KMS-11 (cell line): ENCODE data around the gene PSENEN.

ENCODE experiments used
- H2AFZ ChIP-seq: fragments of 200-600 bp; sonication (generic); 2 replicates; pipeline ENCODE4 v1.6.1; 2016; ENCODE audit warnings: antibody characterized with exemption, mixed run types, low read depth
- H3K27ac ChIP-seq: fragments of 200-600 bp; sonication (generic); 2 replicates; pipeline ENCODE4 v1.6.1; 2016; ENCODE audit warnings: mild to moderate bottlenecking, mixed run types
- H3K27me3 ChIP-seq: fragments of 200-600 bp; sonication (generic); 2 replicates; pipeline ENCODE4 v1.6.1; 2017; ENCODE audit warnings: mild to moderate bottlenecking, low read depth, mixed run types, moderate library complexity; ENCODE audit not compliant: insufficient read depth
- H3K36me3 ChIP-seq: fragments of 200-600 bp; sonication (generic); 2 replicates; pipeline ENCODE4 v1.6.1; 2017; ENCODE audit warnings: mild to moderate bottlenecking, mixed run types; ENCODE audit not compliant: insufficient read depth
- H3K4me1 ChIP-seq: fragments of 200-600 bp; sonication (generic); 2 replicates; pipeline ENCODE4 v1.6.1; 2016; ENCODE audit warnings: mild to moderate bottlenecking, low read depth, mixed run types; ENCODE audit not compliant: poor library complexity, severe bottlenecking
- H3K4me2 ChIP-seq: fragments of 200-600 bp; sonication (generic); 2 replicates; pipeline ENCODE4 v1.7.0; 2016; ENCODE audit warnings: mild to moderate bottlenecking, mixed run types
- H3K4me3 ChIP-seq: fragments of 200-600 bp; sonication (generic); IDR thresholded peaks from 2 replicates; pipeline ENCODE4 v1.6.1; 2017; ENCODE audit warnings: low read depth, low read length, mixed read lengths; ENCODE audit not compliant: insufficient read depth
- H3K79me2 ChIP-seq: fragments of 200-600 bp; sonication (generic); 2 replicates; pipeline ENCODE4 v1.6.1; 2016; ENCODE audit warnings: low read depth, mixed run types; ENCODE audit not compliant: insufficient read depth
- H3K9ac ChIP-seq: fragments of 200-600 bp; sonication (generic); 2 replicates; pipeline ENCODE4 v1.6.1; 2016; ENCODE audit warnings: mild to moderate bottlenecking, mixed run types
- H4K20me1 ChIP-seq: fragments of 200-600 bp; sonication (generic); 2 replicates; pipeline ENCODE4 v1.6.1; 2016; ENCODE audit warnings: mild to moderate bottlenecking, mixed run types; ENCODE audit not compliant: insufficient read depth
- TF ChIP-seq, protein P1 (sequence below): fragments of 200-600 bp; sonication (generic); conservative IDR thresholded peaks from 2 replicates; pipeline ENCODE4 v1.6.1; 2017; ENCODE audit warnings: low read depth, mild to moderate bottlenecking, antibody characterized with exemption, low read length, moderate library complexity, mixed read lengths

The PSENEN gene

DNA sequence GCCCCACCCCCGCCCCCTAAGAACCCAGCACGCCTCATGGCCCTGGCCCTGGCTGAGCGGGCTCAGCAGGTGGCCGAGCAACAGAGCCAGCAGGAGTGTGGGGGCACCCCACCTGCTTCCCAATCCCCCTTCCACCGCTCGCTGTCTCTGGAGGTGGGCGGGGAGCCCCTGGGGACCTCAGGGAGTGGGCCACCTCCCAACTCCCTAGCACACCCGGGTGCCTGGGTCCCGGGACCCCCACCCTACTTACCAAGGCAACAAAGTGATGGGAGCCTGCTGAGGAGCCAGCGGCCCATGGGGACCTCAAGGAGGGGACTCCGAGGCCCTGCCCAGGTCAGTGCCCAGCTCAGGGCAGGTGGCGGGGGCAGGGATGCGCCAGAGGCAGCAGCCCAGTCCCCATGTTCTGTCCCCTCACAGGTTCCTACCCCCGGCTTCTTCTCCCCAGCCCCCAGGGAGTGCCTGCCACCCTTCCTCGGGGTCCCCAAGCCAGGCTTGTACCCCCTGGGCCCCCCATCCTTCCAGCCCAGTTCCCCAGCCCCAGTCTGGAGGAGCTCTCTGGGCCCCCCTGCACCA lies 41.9 kb downstream of the PSENEN start:
- Histone ChIP-seq H3K4me1 (no peaks in the 10 kb centered on the region), H3K4me3 (no peak overlapping the region), H3K27me3 (no peaks in the 10 kb centered on the region), H3K27ac (no peak overlapping the region), H3K9ac (no peak overlapping the region), H2AFZ (no peak overlapping the region), H3K36me3 (no peaks in the 10 kb centered on the region), H4K20me1 (no peaks in the 10 kb centered on the region), H3K4me2 (no peak overlapping the region), H3K79me2 (no peaks in the 10 kb centered on the region)
- TF ChIP-seq, protein P1, sequence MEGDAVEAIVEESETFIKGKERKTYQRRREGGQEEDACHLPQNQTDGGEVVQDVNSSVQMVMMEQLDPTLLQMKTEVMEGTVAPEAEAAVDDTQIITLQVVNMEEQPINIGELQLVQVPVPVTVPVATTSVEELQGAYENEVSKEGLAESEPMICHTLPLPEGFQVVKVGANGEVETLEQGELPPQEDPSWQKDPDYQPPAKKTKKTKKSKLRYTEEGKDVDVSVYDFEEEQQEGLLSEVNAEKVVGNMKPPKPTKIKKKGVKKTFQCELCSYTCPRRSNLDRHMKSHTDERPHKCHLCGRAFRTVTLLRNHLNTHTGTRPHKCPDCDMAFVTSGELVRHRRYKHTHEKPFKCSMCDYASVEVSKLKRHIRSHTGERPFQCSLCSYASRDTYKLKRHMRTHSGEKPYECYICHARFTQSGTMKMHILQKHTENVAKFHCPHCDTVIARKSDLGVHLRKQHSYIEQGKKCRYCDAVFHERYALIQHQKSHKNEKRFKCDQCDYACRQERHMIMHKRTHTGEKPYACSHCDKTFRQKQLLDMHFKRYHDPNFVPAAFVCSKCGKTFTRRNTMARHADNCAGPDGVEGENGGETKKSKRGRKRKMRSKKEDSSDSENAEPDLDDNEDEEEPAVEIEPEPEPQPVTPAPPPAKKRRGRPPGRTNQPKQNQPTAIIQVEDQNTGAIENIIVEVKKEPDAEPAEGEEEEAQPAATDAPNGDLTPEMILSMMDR: no peak

DNA sequence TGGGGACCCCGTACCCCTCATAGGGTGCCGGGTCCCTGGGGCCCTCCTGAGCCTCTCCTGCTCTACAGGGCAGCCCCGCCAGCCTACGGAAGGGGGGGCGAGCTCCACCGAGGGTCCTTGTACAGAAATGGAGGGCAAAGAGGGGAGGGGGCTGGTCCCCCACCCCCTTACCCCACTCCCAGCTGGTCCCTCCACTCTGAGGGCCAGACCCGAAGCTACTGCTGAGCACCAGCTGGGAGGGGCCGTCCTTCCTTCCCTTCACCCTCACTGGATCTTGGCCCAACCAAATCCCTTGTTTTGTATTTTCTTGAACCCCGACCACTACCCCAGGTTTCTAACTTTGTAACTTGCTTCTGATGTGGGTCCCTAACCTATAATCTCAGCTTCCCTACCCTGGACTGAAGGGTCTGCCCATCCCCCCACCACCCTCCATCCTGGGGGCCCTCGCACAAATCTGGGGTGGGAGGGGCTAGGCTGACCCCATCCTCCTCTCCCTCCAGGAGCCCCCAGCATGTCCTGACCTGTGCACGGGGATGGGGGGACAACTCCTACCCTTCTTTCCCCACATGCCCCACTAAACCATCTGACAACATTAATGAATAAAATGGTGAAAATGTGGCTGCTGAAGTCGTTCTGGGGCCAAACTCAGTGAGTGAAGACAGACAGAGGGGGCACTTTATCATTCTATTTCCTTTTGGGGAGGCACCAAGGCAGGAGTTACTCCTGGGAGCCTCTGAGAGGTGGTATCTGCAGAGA lies 42.9 kb downstream of the PSENEN start:
- no peak overlapping the region for H3K9ac ChIP-seq
- H4K20me1 ChIP-seq: no peaks in the 10 kb centered on the region
- H3K36me3 ChIP-seq: no peaks in the 10 kb centered on the region
- H3K4me1 ChIP-seq: no peaks in the 10 kb centered on the region
- H3K4me3 ChIP-seq: no peak overlapping the region
- H3K27me3 ChIP-seq: no peaks in the 10 kb centered on the region; the same call in 1 of the 2 replicates
- no peak overlapping the region for H3K4me2 ChIP-seq
- no peak overlapping the region for H3K27ac ChIP-seq
- TF ChIP-seq, protein P1: no peak
- no peaks in the 10 kb centered on the region for H3K79me2 ChIP-seq
- H2AFZ ChIP-seq: no peak overlapping the region

DNA sequence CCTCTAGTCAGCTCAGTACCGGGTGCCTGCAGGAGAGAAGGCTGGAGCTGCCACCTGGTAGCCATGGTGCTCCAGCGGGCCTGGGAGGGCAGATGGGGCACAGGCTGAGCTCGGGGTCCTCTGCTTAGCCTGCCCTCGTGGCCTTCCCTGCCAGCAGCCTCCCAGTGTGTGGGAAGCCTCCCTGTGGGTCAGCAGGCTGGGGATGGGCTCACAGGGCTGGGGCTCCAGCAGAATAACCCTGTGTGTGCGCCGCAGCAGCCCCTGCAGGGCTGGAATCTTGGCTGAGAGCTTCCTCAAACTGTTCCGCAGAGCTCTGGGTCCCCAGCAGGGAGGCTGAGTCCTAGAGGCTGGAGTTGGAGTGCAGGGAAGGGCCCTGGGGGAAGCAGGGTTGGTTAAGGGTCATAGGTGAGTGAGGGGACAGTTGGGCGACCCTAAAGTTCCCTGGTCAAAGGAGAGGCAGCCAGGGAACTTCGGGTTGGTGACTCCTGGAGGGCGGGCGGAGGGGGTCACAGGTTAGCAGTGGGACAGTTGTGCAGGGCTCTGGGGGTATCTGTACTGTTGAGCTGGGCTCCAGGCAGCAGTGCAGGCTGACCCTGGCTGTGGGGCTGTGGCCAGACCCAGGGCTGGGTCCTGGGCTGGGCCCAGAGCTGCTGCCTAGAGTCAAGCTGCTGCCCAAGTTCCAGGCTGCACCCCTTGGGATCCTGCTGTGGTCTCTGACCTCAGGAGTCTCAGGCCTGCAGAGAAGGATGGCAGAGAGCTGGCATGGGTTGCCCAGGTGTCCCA lies 43.9 kb downstream of the PSENEN start:
- Histone ChIP-seq H3K4me3 (no peak overlapping the region), H3K4me2 (no peak overlapping the region), H3K27me3 (peaks cover 4% of the 10 kb centered on the region; the same call in 1 of the 2 replicates), H4K20me1 (no peaks in the 10 kb centered on the region), H3K4me1 (no peaks in the 10 kb centered on the region), H3K9ac (no peak overlapping the region), H3K27ac (no peak overlapping the region), H3K79me2 (no peaks in the 10 kb centered on the region), H2AFZ (no peak overlapping the region), H3K36me3 (no peaks in the 10 kb centered on the region)
- TF ChIP-seq, protein P1: no peak

DNA sequence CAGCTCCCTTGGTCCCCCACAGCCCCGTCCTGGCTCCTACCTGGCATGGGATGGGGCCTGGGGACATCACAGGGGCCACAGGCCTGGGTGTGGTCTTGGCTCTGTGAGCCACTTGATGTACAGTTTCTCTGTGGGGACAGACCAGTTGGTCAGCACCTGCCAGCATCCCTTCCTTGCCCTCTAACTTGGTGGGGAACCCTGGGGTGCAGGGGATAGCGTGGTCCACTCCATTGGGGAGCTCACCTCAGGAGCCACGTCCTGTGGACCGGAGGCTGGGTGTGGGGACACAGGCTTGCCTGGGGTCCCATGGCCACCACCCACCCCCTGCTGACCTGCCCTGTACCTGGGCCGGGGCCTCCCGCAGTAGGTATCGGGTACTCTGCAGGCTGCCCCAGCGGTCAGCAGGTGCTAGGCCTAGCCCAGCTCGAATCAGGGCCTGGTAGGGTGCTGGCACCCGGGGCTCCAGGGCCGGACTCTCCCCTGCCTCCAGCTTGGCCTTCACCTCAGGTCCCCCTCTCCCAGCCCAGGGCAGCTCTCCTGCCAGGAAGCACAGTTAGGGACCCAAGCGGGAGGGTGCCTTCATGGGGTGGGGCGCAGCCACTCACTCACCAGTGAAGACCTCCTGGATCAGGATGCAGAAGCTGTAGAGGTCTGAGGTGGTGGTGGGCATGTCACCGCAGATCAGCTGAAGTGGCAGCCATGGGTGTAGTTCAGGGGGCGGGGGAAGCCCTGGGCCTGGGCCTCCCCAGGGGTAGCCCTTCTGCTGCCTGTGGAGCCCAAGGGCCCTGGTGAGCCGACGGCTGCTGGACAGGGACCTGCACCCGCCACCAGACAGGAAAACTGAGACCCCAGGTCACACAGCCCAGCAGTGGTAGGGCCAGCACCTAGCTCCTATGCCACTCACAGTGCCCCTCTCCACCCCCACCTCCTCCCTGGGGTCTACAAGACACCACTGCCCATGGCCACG lies 44.8 kb downstream of the PSENEN start:
- H3K36me3 ChIP-seq: no peaks in the 10 kb centered on the region
- no peaks in the 10 kb centered on the region for H3K79me2 ChIP-seq
- H3K4me1 ChIP-seq: no peaks in the 10 kb centered on the region
- TF ChIP-seq, protein P1: no peak
- no peak overlapping the region for H3K4me2 ChIP-seq
- no peak overlapping the region for H3K27ac ChIP-seq
- no peak overlapping the region for H3K4me3 ChIP-seq
- no peak overlapping the region for H3K9ac ChIP-seq
- no peak overlapping the region for H2AFZ ChIP-seq
- no peaks in the 10 kb centered on the region for H4K20me1 ChIP-seq
- peaks cover 4% of the 10 kb centered on the region; the same call in 1 of the 2 replicates for H3K27me3 ChIP-seq
